Right hindlimb (tissue), 1 donor: Measurements from ENCODE around the gene DUSP2.
A peak's percentile ranks its signal among the peaks of the same experiment; 100 is the strongest.

Experiments
- DNase-seq: peaks from one replicate; pipeline ENCODE4 v3.0.0-alpha.2; 2018

Gene DUSP2

GRCh38 chr2:96113367-96113677, 31.9 kb downstream of the DUSP2 start:
- DNase-seq: no peak

- DNase-seq: peak; percentile 15
Observed at GRCh38 chr2:96112501-96113366, 32.5 kb downstream of the DUSP2 start.

- DNase-seq: peak; percentile 11
Observed at GRCh38 chr2:96111823-96112500, 33.3 kb downstream of the DUSP2 start.

GRCh38 chr2:96111257-96111640, 34.0 kb downstream of the DUSP2 start:
- no peak for DNase-seq

- DNase-seq: peak; percentile 16
Observed at GRCh38 chr2:96110621-96111256, 34.5 kb downstream of the DUSP2 start.

- DNase-seq: peak; percentile 7
Observed at GRCh38 chr2:96109931-96110511, 35.2 kb downstream of the DUSP2 start.

GRCh38 chr2:96109361-96109680, 35.9 kb downstream of the DUSP2 start:
- no peak for DNase-seq

GRCh38 chr2:96108541-96109360, 36.5 kb downstream of the DUSP2 start:
- DNase-seq: peak; percentile 78

- DNase-seq: peak; percentile 38
Observed at GRCh38 chr2:96108151-96108540, 37.1 kb downstream of the DUSP2 start.

GRCh38 chr2:96107708-96108065, 37.6 kb downstream of the DUSP2 start:
- no peak for DNase-seq

- peak; percentile 11 for DNase-seq
Observed at GRCh38 chr2:96106991-96107707, 38.1 kb downstream of the DUSP2 start.

GRCh38 chr2:96105994-96106715, 39.1 kb downstream of the DUSP2 start:
- peak; percentile 8 for DNase-seq

- peak; percentile 4 for DNase-seq
Observed at GRCh38 chr2:96105152-96105915, 39.9 kb downstream of the DUSP2 start.

GRCh38 chr2:96104487-96104861, 40.8 kb downstream of the DUSP2 start:
- peak; percentile 4 for DNase-seq

- peak; percentile 11 for DNase-seq
Observed at GRCh38 chr2:96103761-96104486, 41.3 kb downstream of the DUSP2 start.

- no peak for DNase-seq
Observed at GRCh38 chr2:96103187-96103601, 42.0 kb downstream of the DUSP2 start.

GRCh38 chr2:96102596-96103186, 42.5 kb downstream of the DUSP2 start:
- peak; percentile 7 for DNase-seq

- peak; percentile 5 for DNase-seq
Observed at GRCh38 chr2:96100893-96101304, 44.3 kb downstream of the DUSP2 start.
